HS-27A (cell line): ENCODE results near the gene NOP14.
"Not testable (repeated sequence)": the region's sequence is repeated elsewhere in the genome, so short reads cannot be mapped to it uniquely, and the experiment has no call there.

Experiments used
- DNase-seq: peaks from one replicate; pipeline ENCODE4 v3.0.0-alpha.2; 2012; ENCODE audit warnings: low read depth, missing footprints

Gene NOP14

GRCh38 chr4:2942532-2943363 is 20.5 kb downstream of the NOP14 start:
- no peak for DNase-seq

- DNase-seq = no peak
Observed at GRCh38 chr4:2942037-2942531, 21.1 kb downstream of the NOP14 start.

- no peak for DNase-seq
Observed at GRCh38 chr4:2941138-2942036, 21.8 kb downstream of the NOP14 start.

- no peak for DNase-seq
Observed at GRCh38 chr4:2940267-2941137, 22.7 kb downstream of the NOP14 start.

GRCh38 chr4:2939383-2940243 is 23.6 kb downstream of the NOP14 start:
- DNase-seq = no peak

- no peak for DNase-seq
Observed at GRCh38 chr4:2938906-2939305, 24.3 kb downstream of the NOP14 start.

GRCh38 chr4:2938411-2938810 is 24.8 kb downstream of the NOP14 start:
- not testable (repeated sequence) for DNase-seq

GRCh38 chr4:2937986-2938385 is 25.2 kb downstream of the NOP14 start:
- no peak for DNase-seq

- DNase-seq = no peak
Observed at GRCh38 chr4:2937146-2937857, 25.9 kb downstream of the NOP14 start.

- no peak for DNase-seq
Observed at GRCh38 chr4:2936773-2937145, 26.4 kb downstream of the NOP14 start.

GRCh38 chr4:2935762-2936743 is 27.2 kb downstream of the NOP14 start:
- DNase-seq = no peak

- DNase-seq = peak; percentile 57
Observed at GRCh38 chr4:2934813-2935761, 28.1 kb downstream of the NOP14 start.

- no peak for DNase-seq
Observed at GRCh38 chr4:2934077-2934812, 29.0 kb downstream of the NOP14 start.

- no peak for DNase-seq
Observed at GRCh38 chr4:2933566-2934076, 29.6 kb downstream of the NOP14 start.

GRCh38 chr4:2932951-2933565 is 30.1 kb downstream of the NOP14 start:
- no peak for DNase-seq

GRCh38 chr4:2932321-2932950 is 30.8 kb downstream of the NOP14 start:
- DNase-seq = no peak
